Fibroblast of lung (primary cell): ENCODE results near the gene NAB2.

ENCODE experiments used
- CTCF ChIP-seq, 2 donors: IDR thresholded peaks in 1 of 2; conservative IDR thresholded peaks in 1 of 2; 1 replicate in 1 of 2; 2 replicates in 1 of 2; pipeline ENCODE4 v1.5.1; 2011 to 2012; ENCODE audit warnings: low read length in 2 of 2, control low read depth in 1 of 2, inconsistent platforms in 1 of 2, low read depth in 1 of 2, mild to moderate bottlenecking in 1 of 2
- EZH2 ChIP-seq: IDR thresholded peaks from 2 replicates; pipeline ENCODE4 v1.5.1; 2012; ENCODE audit warnings: low read length, control low read depth, mild to moderate bottlenecking; ENCODE audit errors: missing control alignments

DNA sequence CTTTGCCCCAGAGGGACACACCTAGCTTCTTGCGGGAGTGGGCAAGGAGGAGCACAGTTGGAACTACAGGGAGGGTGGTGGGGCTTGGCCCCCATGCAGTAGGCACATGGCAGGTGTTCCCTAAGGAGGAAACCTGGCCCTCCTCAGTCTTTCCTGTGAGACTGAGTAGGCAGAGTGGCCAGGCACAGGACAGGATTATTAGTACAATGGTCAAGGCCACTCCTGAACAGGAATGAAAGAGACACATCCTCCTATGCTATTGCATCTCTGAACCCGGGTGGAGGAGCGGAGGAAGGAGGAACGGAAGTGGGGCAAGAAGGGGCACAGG, 39.8 kb upstream of the NAB2 start:
- no peak for TF ChIP-seq CTCF (conservative IDR thresholded peaks at IDR 0.05 in 1 of 2, IDR thresholded peaks at IDR 0.05 in 1 of 2; ENCODE audit: low read depth in 1 of 2, low read length in 2 of 2)
- TF ChIP-seq EZH2, result no peak
